Mesothelial cell of epicardium (in vitro differentiated cells): ENCODE results near the gene ZNF189. TPM values are rescaled to one million over a fixed set of nuclear protein-coding genes. Genes with fewer than 3 reads are reported as not detected.

ENCODE experiments used
- DNase-seq, 2 experiments: peaks; one replicate each; pipeline ENCODE4 v3.0.0; 2021; ENCODE audit warnings: low spot score in 2 of 2; ENCODE audit not compliant: unreplicated experiment in 2 of 2
- H3K27ac Mint-ChIP-seq: 2 replicates; pipeline ENCODE4 v1.8.0; 2021; ENCODE audit warnings: mixed read lengths
- H3K27me3 Mint-ChIP-seq: 2 replicates; pipeline ENCODE4 v1.8.0; 2021; ENCODE audit warnings: low read depth, mixed read lengths
- H3K36me3 Mint-ChIP-seq: 2 replicates; pipeline ENCODE4 v1.8.0; 2021; ENCODE audit warnings: mixed read lengths
- H3K4me1 Mint-ChIP-seq: 2 replicates; pipeline ENCODE4 v1.8.0; 2021; ENCODE audit warnings: mixed read lengths
- H3K4me3 Mint-ChIP-seq: 2 replicates; pipeline ENCODE4 v1.8.0; 2021; ENCODE audit warnings: mild to moderate bottlenecking, moderate library complexity, mixed read lengths
- H3K9me3 Mint-ChIP-seq: 2 replicates; pipeline ENCODE4 v1.8.0; 2021; ENCODE audit warnings: mixed read lengths
- CTCF ChIP-seq: fragments of 200-600 bp; sonication (generic); IDR thresholded peaks from one replicate; pipeline ENCODE4 v1.5.0; 2021; ENCODE audit warnings: antibody characterized with exemption; ENCODE audit not compliant: unreplicated experiment
- total RNA-seq: library from RNA; stranded (reverse); gene quantifications from 3 replicates; pipeline ENCODE4 v1.2.1, GENCODE V29; 2021

Gene ZNF189
- total RNA-seq, 1 donor from 2014 or later: 32.1 TPM

- H3K4me1 Mint-ChIP-seq: peaks cover 2% of the 10 kb centered on the region
- TF ChIP-seq CTCF: no peak
- H3K27me3 Mint-ChIP-seq: peaks cover 32% of the 10 kb centered on the region
- no peak for DNase-seq
- no peak overlapping the region for H3K4me3 Mint-ChIP-seq
- H3K27ac Mint-ChIP-seq: no peak overlapping the region
- H3K9me3 Mint-ChIP-seq: no peaks in the 10 kb centered on the region
- H3K36me3 Mint-ChIP-seq: no peaks in the 10 kb centered on the region
Measured at GRCh38 chr9:101433229-101433628, 34.6 kb downstream of the ZNF189 start.

- Mint-ChIP-seq H3K4me1 (peaks cover 2% of the 10 kb centered on the region), H3K27ac (no peak overlapping the region), H3K27me3 (peaks cover 27% of the 10 kb centered on the region), H3K4me3 (no peak overlapping the region), H3K36me3 (no peaks in the 10 kb centered on the region), H3K9me3 (no peaks in the 10 kb centered on the region)
- TF ChIP-seq CTCF: no peak
- no peak for DNase-seq
Measured at GRCh38 chr9:101434998-101435397, 36.3 kb downstream of the ZNF189 start.

GRCh38 chr9:101435601-101436079 lies 37.0 kb downstream of the ZNF189 start, which contains the start of gene ALDOB:
Gene ALDOB (minus strand): TSS chr9:101435774. CDS start chr9:101430887, 4,887 bp downstream.
- TF ChIP-seq CTCF: no peak
- no peaks in the 10 kb centered on the region for H3K36me3 Mint-ChIP-seq
- peaks cover 27% of the 10 kb centered on the region for H3K27me3 Mint-ChIP-seq
- peaks cover 2% of the 10 kb centered on the region for H3K4me1 Mint-ChIP-seq
- no peak within 1 kb of the TSS for H3K27ac Mint-ChIP-seq
- H3K4me3 Mint-ChIP-seq: no peak within 1 kb of the TSS
- DNase-seq: no peak
- no peaks in the 10 kb centered on the region for H3K9me3 Mint-ChIP-seq

- Mint-ChIP-seq H3K4me3 (no peak overlapping the region), H3K4me1 (peaks cover 2% of the 10 kb centered on the region), H3K27me3 (peaks cover 25% of the 10 kb centered on the region), H3K27ac (no peak overlapping the region), H3K36me3 (no peaks in the 10 kb centered on the region), H3K9me3 (no peaks in the 10 kb centered on the region)
- DNase-seq: no peak
- TF ChIP-seq CTCF: no peak
Measured at GRCh38 chr9:101437806-101438232, 39.2 kb downstream of the ZNF189 start.

GRCh38 chr9:101438523-101438922 lies 39.9 kb downstream of the ZNF189 start:
- Mint-ChIP-seq H3K36me3 (no peaks in the 10 kb centered on the region), H3K9me3 (no peaks in the 10 kb centered on the region), H3K27me3 (peaks cover 27% of the 10 kb centered on the region), H3K27ac (no peak overlapping the region), H3K4me3 (no peak overlapping the region), H3K4me1 (peaks cover 2% of the 10 kb centered on the region)
- DNase-seq: no peak
- no peak for TF ChIP-seq CTCF
